ENCODE measurements around the gene RNASE1.
"Not testable (repeated sequence)": the region's sequence is repeated elsewhere in the genome, so short reads cannot be mapped to it uniquely, and the experiment has no call there.

RNASE1 gene

GRCh38 chr14:20802341-20803084 lies at the start of gene RNASE1:
Gene RNASE1 (minus strand): TSS chr14:20802844. CDS start chr14:20802068, 776 bp downstream.
- no peak for DNase-seq

GRCh38 chr14:20848955-20849570 lies 46.4 kb upstream of the RNASE1 start:
- DNase-seq: no peak

GRCh38 chr14:20848316-20848954 lies 45.8 kb upstream of the RNASE1 start:
- peak; percentile 22 to 31 for DNase-seq

- no peak for DNase-seq
These were observed 43.9 kb upstream of the RNASE1 start for GRCh38 chr14:20846560-20846959.

- DNase-seq: no peak
These were observed 38.5 kb upstream of the RNASE1 start for GRCh38 chr14:20841096-20841495.

GRCh38 chr14:20837831-20838230 lies 35.2 kb upstream of the RNASE1 start:
- DNase-seq: no peak

GRCh38 chr14:20836668-20837338 lies 34.2 kb upstream of the RNASE1 start:
- DNase-seq: peak in 1 of 2 experiments; percentile 27

GRCh38 chr14:20834899-20835298 lies 32.3 kb upstream of the RNASE1 start:
- no peak for DNase-seq

- DNase-seq: no peak
These were observed 28.2 kb upstream of the RNASE1 start for GRCh38 chr14:20830831-20831230.

GRCh38 chr14:20828024-20828694 lies 25.5 kb upstream of the RNASE1 start:
- not testable (repeated sequence) for DNase-seq

GRCh38 chr14:20827326-20827725 lies 24.7 kb upstream of the RNASE1 start:
- no peak for DNase-seq

- not testable (repeated sequence) for DNase-seq
These were observed 24.0 kb upstream of the RNASE1 start for GRCh38 chr14:20826666-20827065.

- DNase-seq: no peak
These were observed 21.2 kb upstream of the RNASE1 start for GRCh38 chr14:20823859-20824258.

GRCh38 chr14:20821521-20822108 lies 19.0 kb upstream of the RNASE1 start:
- not testable (repeated sequence) for DNase-seq

GRCh38 chr14:20820063-20820904 lies 17.6 kb upstream of the RNASE1 start:
- DNase-seq: no peak

GRCh38 chr14:20818861-20819260 lies 16.2 kb upstream of the RNASE1 start:
- DNase-seq: no peak

- not testable (repeated sequence) for DNase-seq
These were observed 13.3 kb upstream of the RNASE1 start for GRCh38 chr14:20815946-20816345.

GRCh38 chr14:20811986-20812975 lies 9.6 kb upstream of the RNASE1 start:
- DNase-seq: no peak

GRCh38 chr14:20809917-20810316 lies 7.3 kb upstream of the RNASE1 start:
- DNase-seq: no peak

- no peak for DNase-seq
These were observed 5.5 kb upstream of the RNASE1 start for GRCh38 chr14:20808162-20808483.

Measured in SW 1271 (cell line).